ENCODE data around the gene FCN2.

- no peak for TF ChIP-seq POLR2A (IDR thresholded peaks at IDR 0.05)
- TF ChIP-seq CTCF (IDR thresholded peaks at IDR 0.05): no peak
Measured at GRCh38 chr9:134890155-134890495, 9.5 kb downstream of the FCN2 start.
